Mammary epithelial cell (primary cell): ENCODE results near the gene PNKD.

Experiments used
- CTCF ChIP-seq, 2 donors: IDR thresholded peaks in 1 of 2; conservative IDR thresholded peaks in 1 of 2; 2 replicates each; pipeline ENCODE4 v1.5.1; 2011 to 2012; ENCODE audit warnings: inconsistent platforms in 2 of 2, low read length in 2 of 2, mild to moderate bottlenecking in 2 of 2, control low read depth in 1 of 2, low read depth in 1 of 2; ENCODE audit not compliant: insufficient read depth in 1 of 2; ENCODE audit errors: extremely low read depth in 1 of 2
- EZH2 ChIP-seq: IDR thresholded peaks from 2 replicates; pipeline ENCODE4 v1.6.1; 2012; ENCODE audit warnings: low read length, inconsistent platforms, borderline replicate concordance

- TF ChIP-seq CTCF (conservative IDR thresholded peaks at IDR 0.05 in 1 of 2, IDR thresholded peaks at IDR 0.05 in 1 of 2; ENCODE audit: extremely low read depth in 1 of 2, insufficient read depth in 1 of 2, low read depth in 1 of 2, low read length in 2 of 2) = no peak
- TF ChIP-seq EZH2 = no peak
Measured at GRCh38 chr2:218275371-218276072, 5.2 kb downstream of the PNKD start.
